Breast epithelium (tissue), 3 donors: ENCODE data around the gene ITIH6.

Source experiments
- CTCF ChIP-seq, 3 donors: fragments of 450-650 bp; IDR thresholded peaks; one replicate each; pipeline ENCODE4 v1.5.1; 2016 to 2017; ENCODE audit warnings: antibody characterized with exemption in 3 of 3, mild to moderate bottlenecking in 3 of 3, moderate library complexity in 3 of 3
- POLR2A ChIP-seq: fragments of 450-650 bp; IDR thresholded peaks from one replicate; pipeline ENCODE4 v1.6.1; 2016; ENCODE audit warnings: antibody characterized with exemption, mild to moderate bottlenecking, moderate library complexity
- POLR2AphosphoS5 ChIP-seq, 3 donors: sonication (generic); formaldehyde crosslinking; IDR thresholded peaks; one replicate each; pipeline ENCODE4 v1.6.1; 2017; ENCODE audit warnings: antibody characterized with exemption in 3 of 3

- TF ChIP-seq CTCF (IDR thresholded peaks at IDR 0.05), result no peak
- no peak for TF ChIP-seq POLR2A
- no peak for TF ChIP-seq POLR2AphosphoS5 (IDR thresholded peaks at IDR 0.05)
Observed at GRCh38 chrX:54785901-54786300, 12.2 kb downstream of the ITIH6 start.
